Stimulated activated CD8-positive, alpha-beta memory T cell treated with anti-CD3 and anti-CD28 coated beads, Interleukin-2, amount 100 ng/mL, for 1 hour (primary cell): ENCODE results near the gene CLDN8.

ENCODE experiments used
- DNase-seq, 2 donors: peaks; one replicate each; pipeline ENCODE4 v3.0.0-alpha.2; 2020; ENCODE audit warnings: low read depth in 2 of 2

Gene CLDN8

GRCh38 chr21:30216041-30216723 is at the start of gene CLDN8:
TSS of gene CLDN8 (minus strand) at chr21:30216097. CDS start at chr21:30215925, 172 bp downstream.
- DNase-seq = no peak

GRCh38 chr21:30257773-30258172 is 41.9 kb upstream of the CLDN8 start:
- no peak for DNase-seq

DNA sequence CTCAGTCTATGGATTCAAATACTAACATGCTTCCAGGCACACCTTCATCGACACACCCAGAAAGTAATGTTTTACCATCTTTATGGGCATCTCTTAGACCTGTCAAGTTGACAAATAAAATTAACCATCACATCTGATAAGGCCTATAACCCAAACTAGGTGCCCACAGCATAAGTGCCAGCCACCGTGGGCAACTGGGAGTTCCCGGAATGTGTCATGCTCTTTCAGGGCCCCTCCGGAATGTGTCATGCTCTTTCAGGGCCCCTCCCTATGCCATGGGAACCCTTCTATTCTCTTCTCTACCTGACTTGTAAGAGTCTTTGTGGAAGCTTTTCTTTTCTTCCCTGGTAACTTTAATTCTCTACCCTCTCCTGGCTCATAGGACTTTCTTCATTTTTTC is 40.2 kb upstream of the CLDN8 start:
- DNase-seq = no peak

DNA sequence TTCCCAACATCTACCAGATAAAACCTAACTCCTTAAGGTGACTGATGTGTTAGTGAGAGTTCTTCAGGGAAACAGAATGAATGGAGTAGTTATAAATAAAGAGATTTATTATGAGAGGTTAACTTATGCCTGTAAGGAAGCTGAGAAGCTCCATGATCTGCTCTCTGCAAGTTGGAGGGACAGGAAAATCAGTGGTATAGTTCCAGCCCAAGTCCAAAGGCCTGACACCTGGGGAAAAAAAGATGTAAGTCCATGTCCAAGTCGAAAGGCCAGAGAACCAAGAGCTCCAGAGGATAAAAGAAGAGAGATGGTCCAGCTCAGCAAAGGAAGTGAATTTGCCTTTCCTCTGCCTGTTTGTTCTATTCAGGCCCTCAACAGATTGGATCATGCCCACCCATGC is 39.8 kb upstream of the CLDN8 start:
- no peak for DNase-seq

GRCh38 chr21:30251781-30252180 is 35.9 kb upstream of the CLDN8 start:
- DNase-seq = no peak

DNA sequence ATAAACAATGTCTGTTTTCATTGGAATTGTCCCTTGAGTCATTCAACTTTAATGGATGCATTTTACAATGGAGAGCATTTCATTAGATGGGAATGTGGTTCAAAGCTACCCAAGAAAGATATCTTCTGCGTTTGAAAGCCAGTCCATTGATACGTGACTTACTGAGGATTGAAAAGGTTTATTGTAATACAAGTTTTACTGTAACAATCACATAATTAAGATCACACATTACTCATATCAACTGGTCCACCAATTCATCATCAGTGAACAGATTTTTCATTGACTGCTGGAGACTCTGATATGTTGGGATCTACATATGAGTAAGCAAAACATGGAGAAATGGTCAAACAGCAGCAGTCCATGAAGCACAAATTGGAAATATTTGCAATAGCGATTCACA is 34.0 kb upstream of the CLDN8 start:
- no peak for DNase-seq

GRCh38 chr21:30248844-30249243 is 32.9 kb upstream of the CLDN8 start:
- no peak for DNase-seq

GRCh38 chr21:30245061-30245460 is 29.2 kb upstream of the CLDN8 start:
- DNase-seq = no peak

DNA sequence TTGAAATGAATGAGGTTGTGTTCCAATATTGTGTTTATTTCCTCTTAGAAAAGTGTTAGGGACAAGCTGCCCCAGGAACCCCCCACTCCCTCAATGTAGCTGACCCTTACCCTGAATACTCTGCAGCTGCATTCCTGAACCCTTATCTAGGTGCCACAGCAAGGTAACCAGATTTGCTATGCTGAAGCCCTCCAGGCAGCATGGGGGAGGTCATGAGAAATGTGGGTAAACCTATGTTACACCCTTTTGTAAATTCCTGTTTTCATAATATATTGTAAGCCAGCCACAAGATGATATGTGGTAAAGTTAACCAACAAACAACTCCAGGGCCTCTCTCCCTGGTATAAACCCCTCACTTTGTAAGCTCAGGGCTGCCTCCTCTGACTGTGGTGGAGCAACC is 27.8 kb upstream of the CLDN8 start:
- DNase-seq = no peak

- no peak for DNase-seq
These were observed 24.8 kb upstream of the CLDN8 start for GRCh38 chr21:30240661-30241060.

- DNase-seq = no peak
These were observed 22.3 kb upstream of the CLDN8 start for GRCh38 chr21:30238168-30238567.

GRCh38 chr21:30234643-30235042 is 18.7 kb upstream of the CLDN8 start:
- no peak for DNase-seq

- no peak for DNase-seq
These were observed 18.2 kb upstream of the CLDN8 start for GRCh38 chr21:30234050-30234449.

GRCh38 chr21:30233228-30234020 is 17.5 kb upstream of the CLDN8 start:
- no peak for DNase-seq

GRCh38 chr21:30232011-30232410 is 16.1 kb upstream of the CLDN8 start:
- DNase-seq = no peak

GRCh38 chr21:30227633-30228404 is 11.9 kb upstream of the CLDN8 start:
- DNase-seq = no peak

GRCh38 chr21:30227128-30227527 is 11.2 kb upstream of the CLDN8 start:
- no peak for DNase-seq

DNA sequence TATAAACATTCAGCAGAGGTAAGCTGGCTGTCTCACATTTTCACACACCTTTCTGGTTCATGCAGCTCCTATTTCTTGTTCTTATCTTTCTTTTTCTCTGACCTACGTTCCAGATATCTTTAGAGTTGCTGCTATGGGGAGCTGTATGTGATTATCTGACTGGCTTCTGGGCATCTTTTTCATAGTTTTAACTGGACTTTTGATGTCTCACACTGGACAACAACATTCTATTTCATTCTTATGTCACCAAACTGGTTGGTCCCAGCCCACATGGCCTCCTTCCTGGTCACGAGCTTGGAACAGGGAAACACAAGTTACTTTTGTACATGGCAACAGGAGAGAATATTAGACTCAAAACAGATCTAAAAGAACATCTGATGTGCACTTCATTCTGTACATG is 7.7 kb upstream of the CLDN8 start:
- no peak for DNase-seq

- DNase-seq = no peak
These were observed 6.8 kb upstream of the CLDN8 start for GRCh38 chr21:30222724-30223123.

DNA sequence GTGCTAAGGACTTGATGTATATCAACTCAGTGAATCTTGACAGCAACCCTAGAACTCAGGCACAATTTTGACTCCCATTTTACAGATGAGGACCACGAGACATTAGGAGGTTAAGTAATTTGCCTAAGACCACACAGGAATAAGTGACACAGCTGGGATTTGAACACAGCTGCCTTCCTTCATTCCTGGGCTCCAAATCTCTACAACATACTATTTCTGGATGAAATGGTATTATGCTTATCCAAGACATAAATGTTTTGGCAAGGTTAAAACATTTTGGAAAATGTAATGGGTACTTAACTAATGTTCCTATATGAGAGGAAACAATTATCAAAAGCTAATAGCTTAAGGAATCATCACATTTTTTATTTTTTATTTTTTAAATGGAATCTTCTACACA is 4.8 kb downstream of the CLDN8 start:
- DNase-seq = no peak

DNA sequence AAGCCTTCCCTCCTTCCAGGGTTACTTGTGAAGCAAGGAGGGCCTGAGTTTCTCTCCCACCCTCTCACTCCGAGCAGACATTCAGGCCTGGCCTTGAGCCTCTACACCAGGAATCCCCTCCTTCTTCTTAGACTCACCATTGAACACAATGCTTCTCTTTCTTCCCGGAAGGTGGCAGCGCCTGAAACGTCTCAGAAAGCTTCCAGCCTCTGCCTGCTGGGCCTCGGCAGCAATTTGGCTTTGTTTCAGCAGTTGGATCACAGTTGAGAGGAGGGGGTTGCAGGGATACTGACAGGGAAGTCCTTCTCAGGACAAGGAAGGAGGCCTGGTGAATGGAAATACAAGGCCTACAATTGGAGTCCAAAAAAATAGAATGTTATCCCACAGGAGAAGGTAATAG is 6.3 kb downstream of the CLDN8 start:
- DNase-seq = no peak

GRCh38 chr21:30207252-30207579 is 8.7 kb downstream of the CLDN8 start:
- DNase-seq = no peak
